NCI-H2029 treated with DMSO at 0.1 percent for 48 hours (cell line): ENCODE measurements around the gene DNAH1.

Source experiments
- DNase-seq: peaks from one replicate; lab custom pipeline; 2025; lab: John Stamatoyannopoulos, UW

The DNAH1 gene

GRCh38 chr3:52435246-52436101 is 119.4 kb downstream of the DNAH1 start:
- no peak for DNase-seq

GRCh38 chr3:52436500-52437149 is 120.5 kb downstream of the DNAH1 start:
- no peak for DNase-seq

- DNase-seq, result no peak
These were observed 121.4 kb downstream of the DNAH1 start for GRCh38 chr3:52437326-52438103.

- no peak for DNase-seq
These were observed 121.9 kb downstream of the DNAH1 start for GRCh38 chr3:52438104-52438376.

GRCh38 chr3:52438579-52439425 is 122.7 kb downstream of the DNAH1 start:
- no peak for DNase-seq

GRCh38 chr3:52439426-52440248 is 123.5 kb downstream of the DNAH1 start:
- no peak for DNase-seq

GRCh38 chr3:52440249-52440551 is 124.1 kb downstream of the DNAH1 start:
- no peak for DNase-seq

- no peak for DNase-seq
These were observed 124.6 kb downstream of the DNAH1 start for GRCh38 chr3:52440671-52441070.

GRCh38 chr3:52441091-52441771 is 125.1 kb downstream of the DNAH1 start:
- no peak for DNase-seq

- DNase-seq, result no peak
These were observed 125.7 kb downstream of the DNAH1 start for GRCh38 chr3:52441772-52442332.

- DNase-seq, result no peak
These were observed 126.5 kb downstream of the DNAH1 start for GRCh38 chr3:52442409-52443267.

GRCh38 chr3:52443268-52443610 is 127.1 kb downstream of the DNAH1 start:
- DNase-seq, result no peak

- DNase-seq, result no peak
These were observed 127.9 kb downstream of the DNAH1 start for GRCh38 chr3:52443791-52444687.

- no peak for DNase-seq
These were observed 129.0 kb downstream of the DNAH1 start, which contains the start of gene SEMA3G for GRCh38 chr3:52444860-52445793. TSS of gene SEMA3G (minus strand) at chr3:52445103. CDS start at chr3:52445027, 76 bp downstream.

GRCh38 chr3:52446042-52446441 is 129.9 kb downstream of the DNAH1 start:
- DNase-seq, result no peak

- DNase-seq, result no peak
These were observed 130.8 kb downstream of the DNAH1 start for GRCh38 chr3:52446631-52447511.
